NCI-H82 treated with DMSO at 0.1 percent for 48 hours (cell line): ENCODE measurements around the gene PDK1.
A peak's percentile ranks its signal among the peaks of the same experiment; 100 is the strongest.
"Not testable (repeated sequence)": the region's sequence is repeated elsewhere in the genome, so short reads cannot be mapped to it uniquely, and the experiment has no call there.

Source experiments
- DNase-seq: peaks from one replicate; lab custom pipeline; 2025; ENCODE audit not compliant: unreplicated experiment; lab: John Stamatoyannopoulos, UW

The PDK1 gene

GRCh38 chr2:172551271-172551670 lies 4.6 kb upstream of the PDK1 start:
- DNase-seq: no peak

GRCh38 chr2:172552547-172553291 lies 3.2 kb upstream of the PDK1 start:
- DNase-seq: no peak

GRCh38 chr2:172554352-172555271 lies 1.3 kb upstream of the PDK1 start:
- no peak for DNase-seq

- DNase-seq: peak; percentile 71
Measured at GRCh38 chr2:172555272-172555521, 693 bp upstream of the PDK1 start.

GRCh38 chr2:172556284-172557033 lies 569 bp downstream of the PDK1 start:
- DNase-seq: peak; percentile 48

- DNase-seq: no peak
Measured at GRCh38 chr2:172558372-172558771, 2.5 kb downstream of the PDK1 start.

- DNase-seq: no peak
Measured at GRCh38 chr2:172560721-172561120, 4.8 kb downstream of the PDK1 start.

- DNase-seq: no peak
Measured at GRCh38 chr2:172561270-172561669, 5.4 kb downstream of the PDK1 start.

- DNase-seq: no peak
Measured at GRCh38 chr2:172562298-172562697, 6.4 kb downstream of the PDK1 start.

- DNase-seq: no peak
Measured at GRCh38 chr2:172564376-172564775, 8.5 kb downstream of the PDK1 start.

GRCh38 chr2:172571245-172571644 lies 15.4 kb downstream of the PDK1 start:
- no peak for DNase-seq

- DNase-seq: no peak
Measured at GRCh38 chr2:172572981-172573380, 17.1 kb downstream of the PDK1 start.

- no peak for DNase-seq
Measured at GRCh38 chr2:172574965-172575364, 19.1 kb downstream of the PDK1 start.

GRCh38 chr2:172578054-172578453 lies 22.2 kb downstream of the PDK1 start:
- no peak for DNase-seq

- DNase-seq: no peak
Measured at GRCh38 chr2:172578860-172579512, 23.1 kb downstream of the PDK1 start.

- no peak for DNase-seq
Measured at GRCh38 chr2:172580544-172580943, 24.7 kb downstream of the PDK1 start.

- no peak for DNase-seq
Measured at GRCh38 chr2:172582656-172583055, 26.8 kb downstream of the PDK1 start.

- DNase-seq: no peak
Measured at GRCh38 chr2:172586245-172586891, 30.5 kb downstream of the PDK1 start.

- not testable (repeated sequence) for DNase-seq
Measured at GRCh38 chr2:172587231-172587630, 31.3 kb downstream of the PDK1 start.

GRCh38 chr2:172588931-172589330 lies 33.0 kb downstream of the PDK1 start:
- DNase-seq: no peak

GRCh38 chr2:172591386-172591785 lies 35.5 kb downstream of the PDK1 start:
- not testable (repeated sequence) for DNase-seq
